ENCODE data around the gene FAM163B.
A peak's percentile ranks its signal among the peaks of the same experiment; 100 is the strongest.
"Not testable (repeated sequence)": the region's sequence is repeated elsewhere in the genome, so short reads cannot be mapped to it uniquely, and the experiment has no call there.

The FAM163B gene

GRCh38 chr9:133570691-133571080 lies 38.5 kb downstream of the FAM163B start:
- in situ Hi-C loops (cut with HindIII; ENCODE audit: low pct_unique_long_range_greater_than_20kb, low sequenced_read_pairs): no loop called here
- no peak for TF ChIP-seq JUND (IDR thresholded peaks at IDR 0.05; ENCODE audit: low read depth)
- no peak for DNase-seq (ENCODE audit: low read depth in 1 of 2, low spot score in 1 of 2)

DNA sequence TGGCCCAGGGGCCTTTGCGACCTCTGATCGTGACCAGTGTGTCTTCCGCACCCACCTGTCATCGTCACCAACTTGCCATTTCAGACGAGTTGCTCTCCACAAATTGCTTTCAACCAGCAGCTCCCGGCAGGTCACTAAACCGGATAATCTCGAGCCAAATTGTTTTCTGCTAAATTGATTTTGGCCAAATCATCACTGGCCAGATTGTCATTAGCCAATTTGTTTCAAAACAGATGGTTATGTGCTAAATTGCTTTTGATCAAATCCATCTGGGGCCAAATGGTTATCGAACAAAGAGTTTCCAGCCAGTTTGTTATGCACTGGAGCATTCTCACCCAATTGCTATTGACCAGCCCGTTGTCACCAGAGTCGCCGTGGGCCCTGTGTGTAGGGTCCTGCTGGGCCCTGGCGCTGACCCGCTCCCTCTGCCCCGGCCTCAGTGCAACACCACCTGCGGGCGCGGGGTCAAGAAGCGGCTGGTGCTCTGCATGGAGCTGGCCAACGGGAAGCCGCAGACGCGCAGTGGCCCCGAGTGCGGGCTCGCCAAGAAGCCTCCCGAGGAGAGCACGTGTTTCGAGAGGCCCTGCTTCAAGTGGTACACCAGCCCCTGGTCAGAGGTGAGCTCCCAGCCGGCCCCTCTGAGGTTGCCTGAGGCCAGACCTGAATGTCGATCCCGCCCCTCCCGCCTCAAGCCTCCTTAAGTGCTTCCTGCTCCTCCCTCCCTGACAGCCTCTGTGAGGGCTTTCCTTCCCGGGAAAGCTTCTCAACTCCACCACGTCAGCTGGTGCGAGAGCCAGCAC lies 39.1 kb downstream of the FAM163B start:
- in situ Hi-C loops (cut with HindIII; ENCODE audit: low pct_unique_long_range_greater_than_20kb, low sequenced_read_pairs): no loop called here
- TF ChIP-seq JUND (IDR thresholded peaks at IDR 0.05; ENCODE audit: low read depth): no peak
- no peak for DNase-seq (ENCODE audit: low read depth in 1 of 2, low spot score in 1 of 2)

GRCh38 chr9:133569121-133569785 lies 39.9 kb downstream of the FAM163B start:
- TF ChIP-seq JUND (IDR thresholded peaks at IDR 0.05; ENCODE audit: low read depth): no peak
- DNase-seq (ENCODE audit: low read depth in 1 of 2, low spot score in 1 of 2): no peak
- in situ Hi-C loops (cut with HindIII; ENCODE audit: low pct_unique_long_range_greater_than_20kb, low sequenced_read_pairs): no loop called here

- in situ Hi-C loops (cut with HindIII; ENCODE audit: low pct_unique_long_range_greater_than_20kb, low sequenced_read_pairs): no loop called here
- DNase-seq (ENCODE audit: low read depth in 1 of 2, low spot score in 1 of 2): no peak
- no peak for TF ChIP-seq JUND (IDR thresholded peaks at IDR 0.05; ENCODE audit: low read depth)
These were observed 41.0 kb downstream of the FAM163B start for GRCh38 chr9:133568186-133568585.

- TF ChIP-seq JUND (IDR thresholded peaks at IDR 0.05; ENCODE audit: low read depth): no peak
- no peak for DNase-seq (ENCODE audit: low read depth in 1 of 2, low spot score in 1 of 2)
These were observed 42.4 kb downstream of the FAM163B start for GRCh38 chr9:133566817-133567216.

GRCh38 chr9:133566382-133566781 lies 42.8 kb downstream of the FAM163B start:
- TF ChIP-seq JUND (IDR thresholded peaks at IDR 0.05; ENCODE audit: low read depth): no peak
- in situ Hi-C loops (cut with HindIII; ENCODE audit: low pct_unique_long_range_greater_than_20kb, low sequenced_read_pairs): no loop called here
- DNase-seq (ENCODE audit: low read depth in 1 of 2, low spot score in 1 of 2): no peak

More at GRCh38 chr9:133566817-133567216, 42.4 kb downstream of the FAM163B start:
- in situ Hi-C loops (cut with HindIII; ENCODE audit: low pct_unique_long_range_greater_than_20kb, low sequenced_read_pairs): no loop called here

DNA sequence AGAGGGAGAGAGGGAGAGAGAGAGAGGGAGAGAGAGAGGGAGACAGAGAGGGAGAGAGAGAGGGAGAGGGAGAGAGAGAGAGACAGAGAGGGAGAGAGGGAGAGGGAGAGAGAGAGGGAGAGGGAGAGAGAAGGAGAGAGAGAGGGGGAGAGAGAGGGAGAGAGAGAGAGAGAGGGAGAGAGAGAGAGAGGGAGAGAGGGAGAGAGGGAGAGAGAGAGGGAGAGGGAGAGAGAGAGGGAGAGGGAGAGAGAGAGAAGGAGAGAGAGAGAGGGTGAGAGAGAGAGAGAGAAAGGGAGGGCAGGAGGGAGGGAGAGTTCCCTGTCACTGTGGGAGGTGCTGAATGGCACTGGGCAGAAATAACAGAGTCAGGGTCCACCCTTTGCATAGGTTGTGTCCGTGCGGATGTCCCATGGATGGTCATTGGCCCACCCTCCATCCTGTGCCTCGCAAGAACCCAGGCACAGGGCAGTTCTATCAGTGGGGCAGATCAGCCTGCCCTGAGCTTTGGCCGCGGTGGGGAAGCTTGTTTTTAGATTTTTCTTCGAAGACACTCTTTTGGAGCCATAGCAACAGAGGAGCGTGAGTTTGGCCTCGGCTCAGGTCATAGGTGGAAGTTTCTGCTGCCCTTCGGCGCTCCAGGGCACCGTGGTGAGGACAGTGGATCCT lies 44.6 kb downstream of the FAM163B start:
- no peak for DNase-seq (ENCODE audit: low read depth in 1 of 2, low spot score in 1 of 2)
- in situ Hi-C loops (cut with HindIII; ENCODE audit: low pct_unique_long_range_greater_than_20kb, low sequenced_read_pairs): no loop called here
- TF ChIP-seq JUND (IDR thresholded peaks at IDR 0.05; ENCODE audit: low read depth): no peak

DNA sequence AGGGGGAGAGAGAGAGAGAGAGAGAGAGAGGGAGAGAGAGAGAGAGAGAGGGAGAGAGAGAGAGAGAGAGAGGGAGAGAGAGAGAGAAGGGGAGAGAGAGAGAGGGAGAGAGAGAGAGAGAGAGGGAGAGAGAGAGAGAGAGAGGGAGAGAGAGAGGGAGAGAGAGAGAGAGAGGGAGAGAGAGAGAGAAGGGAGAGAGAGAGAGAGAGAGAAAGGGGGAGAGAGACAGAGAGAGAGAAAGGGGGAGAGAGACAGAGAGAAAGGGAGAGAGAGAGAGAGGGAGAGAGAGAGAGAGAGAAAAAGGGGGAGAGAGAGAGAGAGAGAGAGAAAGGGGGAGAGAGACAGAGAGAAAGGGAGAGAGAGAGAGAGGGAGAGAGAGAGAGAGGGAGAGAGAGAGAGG lies 45.4 kb downstream of the FAM163B start:
- in situ Hi-C loops (cut with HindIII; ENCODE audit: low pct_unique_long_range_greater_than_20kb, low sequenced_read_pairs); DNase-seq (ENCODE audit: low read depth in 1 of 2, low spot score in 1 of 2): not testable (repeated sequence)

GRCh38 chr9:133563291-133563796 lies 45.8 kb downstream of the FAM163B start:
- TF ChIP-seq JUND (IDR thresholded peaks at IDR 0.05; ENCODE audit: low read depth): no peak
- peak in 1 of 2 experiments; percentile 27 for DNase-seq (ENCODE audit: low read depth in 1 of 2, low spot score in 1 of 2)
- in situ Hi-C loops (cut with HindIII; ENCODE audit: low pct_unique_long_range_greater_than_20kb, low sequenced_read_pairs): no loop called here

GRCh38 chr9:133562611-133563290 lies 46.4 kb downstream of the FAM163B start:
- in situ Hi-C loops (cut with HindIII; ENCODE audit: low pct_unique_long_range_greater_than_20kb, low sequenced_read_pairs): no loop called here

DNA sequence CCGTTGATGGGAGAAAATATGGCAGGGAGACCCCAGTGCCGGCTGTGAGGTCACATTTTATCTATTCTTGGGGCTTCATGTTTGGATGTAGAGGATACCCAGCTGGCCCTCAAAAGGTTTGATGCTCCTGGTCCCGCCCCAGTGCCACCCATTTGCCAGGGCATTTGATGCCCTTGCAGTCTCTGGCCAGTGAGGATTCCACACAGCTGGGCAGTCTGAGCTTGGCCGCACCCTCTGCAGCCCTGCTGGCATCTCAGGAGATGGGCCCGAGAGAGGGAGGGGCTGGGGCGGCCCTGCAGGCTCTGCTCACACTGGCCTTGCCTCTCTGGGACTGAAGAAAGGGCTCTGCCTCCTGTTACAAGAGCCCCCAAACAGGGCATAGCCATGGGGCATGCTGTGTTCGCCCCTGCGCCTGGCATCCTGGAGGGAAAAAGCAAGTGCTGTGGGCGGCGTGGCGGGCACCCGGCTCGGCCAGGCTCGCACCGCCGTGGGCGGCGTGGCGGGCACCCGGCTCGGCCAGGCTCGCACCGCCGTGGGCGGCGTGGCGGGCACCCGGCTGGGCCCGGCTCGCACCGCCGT lies 47.1 kb downstream of the FAM163B start:
- DNase-seq (ENCODE audit: low read depth in 1 of 2, low spot score in 1 of 2): peak; percentile 60 to 76
- in situ Hi-C loops (cut with HindIII; ENCODE audit: low pct_unique_long_range_greater_than_20kb, low sequenced_read_pairs): no loop called here
- no peak for TF ChIP-seq JUND (IDR thresholded peaks at IDR 0.05; ENCODE audit: low read depth)

More at GRCh38 chr9:133562611-133563290, 46.4 kb downstream of the FAM163B start:
- DNase-seq (ENCODE audit: low read depth in 1 of 2, low spot score in 1 of 2): no peak
- TF ChIP-seq JUND (IDR thresholded peaks at IDR 0.05; ENCODE audit: low read depth): no peak

DNA sequence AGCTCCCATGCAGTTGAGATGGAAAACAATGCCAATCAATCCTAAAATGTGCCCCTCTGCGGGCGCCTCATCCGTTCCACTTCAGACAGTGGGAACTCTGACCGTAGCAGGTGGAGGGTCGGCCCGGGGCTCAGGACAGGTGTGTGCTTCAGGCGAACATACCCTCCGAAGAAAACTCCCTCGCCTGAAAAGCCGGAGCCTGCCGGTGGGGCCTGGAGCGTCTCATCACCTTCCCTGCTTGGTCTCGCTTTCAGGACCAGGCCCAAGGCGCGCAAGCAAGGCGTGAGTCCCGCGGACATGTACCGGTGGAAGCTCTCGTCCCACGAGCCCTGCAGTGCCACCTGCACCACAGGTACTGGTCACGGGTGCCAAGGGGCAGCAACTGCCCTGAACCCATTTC lies 48.2 kb downstream of the FAM163B start:
- no peak for TF ChIP-seq JUND (IDR thresholded peaks at IDR 0.05; ENCODE audit: low read depth)
- in situ Hi-C loops (cut with HindIII; ENCODE audit: low pct_unique_long_range_greater_than_20kb, low sequenced_read_pairs): no loop called here
- DNase-seq (ENCODE audit: low read depth in 1 of 2, low spot score in 1 of 2): no peak

Data from T47D (cell line).